Activated CD8-positive, alpha-beta T cell treated with anti-CD3 and anti-CD28 coated beads for 36 hours (primary cell): ENCODE results near the gene ZFR. TPM values are rescaled to one million over a fixed set of nuclear protein-coding genes. Genes with fewer than 3 reads are reported as not detected.

Experiments
- ATAC-seq: fragments of 200-7000 bp; cut with Tn5 transposase; one replicate; pipeline ENCODE4 v1.10.0; 2021; ENCODE audit warnings: mild to moderate bottlenecking, moderate library complexity
- CTCF ChIA-PET: fragments of 350-600 bp; sonication (Branson Sonifier 250); formaldehyde crosslinking; loops from one replicate; lab custom pipeline; 2021; ENCODE audit warnings: antibody characterized with exemption; lab: Charles Lee
- POLR2A ChIA-PET: fragments of 350-600 bp; sonication (Branson Sonifier 250); formaldehyde crosslinking; loops from one replicate; lab custom pipeline; 2021; ENCODE audit warnings: antibody characterized with exemption; lab: Charles Lee
- DNase-seq: peaks from one replicate; pipeline ENCODE4 v3.0.0-alpha.2; 2020
- H3K27ac Mint-ChIP-seq: one replicate; pipeline ENCODE4 v1.8.0; 2021; ENCODE audit warnings: mild to moderate bottlenecking, mixed read lengths
- H3K27me3 Mint-ChIP-seq: one replicate; pipeline ENCODE4 v1.8.0; 2021; ENCODE audit warnings: mixed read lengths
- H3K36me3 Mint-ChIP-seq: one replicate; pipeline ENCODE4 v1.8.0; 2021; ENCODE audit warnings: low read depth, mixed read lengths
- H3K4me1 Mint-ChIP-seq: one replicate; pipeline ENCODE4 v1.8.0; 2021; ENCODE audit warnings: low read depth, mixed read lengths
- H3K4me3 Mint-ChIP-seq: one replicate; pipeline ENCODE4 v1.8.0; 2021; ENCODE audit warnings: mild to moderate bottlenecking, moderate library complexity, mixed read lengths
- H3K9me3 Mint-ChIP-seq: one replicate; pipeline ENCODE4 v1.8.0; 2021; ENCODE audit warnings: mixed read lengths
- CTCF ChIP-seq: fragments of 200-600 bp; IDR thresholded peaks from one replicate; pipeline ENCODE4 v1.8.0; 2022; ENCODE audit warnings: antibody characterized with exemption, mild to moderate bottlenecking
- intact Hi-C: fragments of 100-400 bp; cut with micrococcal nuclease; formaldehyde crosslinking; loops from one replicate; pipeline ENCODE4 v1.10.0; 2022
- total RNA-seq, 2 experiments: library from RNA; stranded (reverse); gene quantifications; one replicate each; pipeline ENCODE4 v1.2.3, GENCODE V29; 2021

The ZFR gene
- total RNA-seq, 2 experiments from 2014 or later = 56.8 to 59.2 TPM

GRCh38 chr5:32332361-32332760, 112.2 kb downstream of the ZFR start:
- no peak for TF ChIP-seq CTCF
- no peak for ATAC-seq
- no peaks in the 10 kb centered on the region for H3K27me3 Mint-ChIP-seq
- intact Hi-C loops = no loop called here
- DNase-seq = no peak
- no peaks in the 10 kb centered on the region for H3K4me1 Mint-ChIP-seq
- H3K27ac Mint-ChIP-seq = no peak overlapping the region
- no peaks in the 10 kb centered on the region for H3K36me3 Mint-ChIP-seq
- no peak overlapping the region for H3K4me3 Mint-ChIP-seq
- ChIA-PET POLR2A (no interaction called here), CTCF (no interaction called here)
- H3K9me3 Mint-ChIP-seq = no peaks in the 10 kb centered on the region

- Mint-ChIP-seq H3K36me3 (no peaks in the 10 kb centered on the region), H3K4me3 (no peak overlapping the region), H3K27ac (no peak overlapping the region), H3K27me3 (no peaks in the 10 kb centered on the region), H3K4me1 (no peaks in the 10 kb centered on the region), H3K9me3 (no peaks in the 10 kb centered on the region)
- DNase-seq (no peak), ATAC-seq (no peak)
- CTCF ChIA-PET = interaction anchor here (0.8 to 8.0 kb wide), 3 partner anchors 12 to 101 kb away, joined by 3 to 164 read pairs (median 30); no protein-coding TSS in a partner anchor
- POLR2A ChIA-PET = interaction anchor here (0.6 kb wide), 1 partner anchor 127 kb away, joined by 3 read pairs; no protein-coding TSS in a partner anchor
- no peak for TF ChIP-seq CTCF
- intact Hi-C loops = no loop called here
These were observed 112.6 kb downstream of the ZFR start for GRCh38 chr5:32331935-32332274.

GRCh38 chr5:32331217-32331934, 113.2 kb downstream of the ZFR start:
- CTCF ChIA-PET = interaction anchor here (0.8 to 8.0 kb wide), 4 partner anchors 11 to 101 kb away, joined by 3 to 164 read pairs (median 18); no protein-coding TSS in a partner anchor
- no peak for DNase-seq
- Mint-ChIP-seq H3K9me3 (no peaks in the 10 kb centered on the region), H3K27ac (no peak overlapping the region), H3K4me1 (no peaks in the 10 kb centered on the region), H3K27me3 (no peaks in the 10 kb centered on the region), H3K4me3 (no peak overlapping the region), H3K36me3 (no peaks in the 10 kb centered on the region)
- ATAC-seq = no peak
- intact Hi-C loops = no loop called here
- POLR2A ChIA-PET = interaction anchor here (0.6 kb wide), 1 partner anchor 127 kb away, joined by 3 read pairs; no protein-coding TSS in a partner anchor
- TF ChIP-seq CTCF = no peak

- peaks cover 4% of the 10 kb centered on the region for H3K4me1 Mint-ChIP-seq
- no peak overlapping the region for H3K27ac Mint-ChIP-seq
- intact Hi-C loops = no loop called here
- POLR2A ChIA-PET = no interaction called here
- H3K4me3 Mint-ChIP-seq = no peak overlapping the region
- no peaks in the 10 kb centered on the region for H3K9me3 Mint-ChIP-seq
- CTCF ChIA-PET = interaction anchor here (0.7 to 8.0 kb wide), 22 partner anchors 8 to 284 kb away, joined by 3 to 164 read pairs (median 4); no protein-coding TSS in a partner anchor
- DNase-seq (no peak), ATAC-seq (no peak)
- no peaks in the 10 kb centered on the region for H3K36me3 Mint-ChIP-seq
- TF ChIP-seq CTCF = no peak
- H3K27me3 Mint-ChIP-seq = no peaks in the 10 kb centered on the region
These were observed 114.2 kb downstream of the ZFR start for GRCh38 chr5:32330126-32330971.
